GM21360 (cell line): ENCODE results near the gene SLC8A1.

Experiments used
- ATAC-seq: cut with Tn5 transposase; IDR thresholded peaks from one replicate; pipeline ENCODE4 v1.9.1; 2021; ENCODE audit warnings: mild to moderate bottlenecking, moderate library complexity; ENCODE audit not compliant: unreplicated experiment

Gene SLC8A1

DNA sequence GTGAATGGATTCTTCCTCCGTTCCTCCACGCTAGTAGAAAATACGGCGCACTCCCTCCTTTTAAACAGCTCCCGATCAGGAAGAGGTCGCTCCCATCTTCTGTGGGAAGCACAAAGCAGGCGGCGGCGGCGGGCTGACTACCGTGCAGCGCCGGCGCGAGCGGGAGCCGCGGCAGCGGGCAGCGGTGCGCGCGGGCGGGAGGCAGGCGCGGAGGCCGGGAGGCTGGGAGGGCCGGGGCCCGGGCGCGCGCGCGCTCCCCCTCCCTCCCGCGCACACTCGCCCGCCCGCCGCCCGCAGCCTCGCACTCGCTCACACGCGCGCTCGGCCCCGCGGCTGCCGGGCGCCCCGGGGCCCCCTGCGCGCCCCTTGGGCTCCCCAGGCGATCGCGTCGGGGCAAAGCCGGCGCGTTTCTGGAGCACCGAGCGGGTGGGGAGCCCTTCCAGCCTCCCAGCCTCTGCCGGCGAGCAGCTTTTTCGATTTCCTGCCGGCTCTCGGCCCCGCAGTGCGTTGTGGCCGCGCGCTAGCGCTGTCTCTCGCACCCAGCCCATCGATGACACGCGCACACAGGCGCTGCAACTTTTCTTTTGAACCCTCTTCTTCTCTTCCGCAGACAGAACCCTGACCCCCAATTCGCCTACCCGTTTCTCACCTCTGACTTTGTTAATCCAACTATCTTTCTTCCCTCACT is at the start of gene SLC8A1:
Gene SLC8A1 (minus strand): TSS at position 173 of the 688 bp plus-strand sequence.
- ATAC-seq: peak; percentile 44

DNA sequence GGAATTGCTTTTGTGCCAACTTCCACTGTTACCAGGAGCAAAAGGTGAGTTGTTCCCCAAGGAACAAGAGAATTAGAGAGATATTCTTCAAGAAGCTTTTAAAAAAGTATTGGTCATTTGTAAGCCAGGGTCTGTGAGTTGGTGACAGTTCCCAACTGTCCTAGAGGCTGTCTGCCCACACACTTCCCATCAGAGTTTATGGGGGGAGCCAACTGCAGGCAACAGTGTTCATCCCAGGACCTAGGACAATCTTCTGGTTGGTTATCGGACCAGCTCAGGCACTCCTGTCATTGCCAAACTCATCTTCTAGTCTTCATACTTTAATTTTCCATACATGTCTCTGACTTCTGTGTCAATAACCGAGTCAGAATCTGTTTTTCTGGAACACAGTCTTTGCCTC is 47.5 kb upstream of the SLC8A1 start:
- no peak for ATAC-seq

DNA sequence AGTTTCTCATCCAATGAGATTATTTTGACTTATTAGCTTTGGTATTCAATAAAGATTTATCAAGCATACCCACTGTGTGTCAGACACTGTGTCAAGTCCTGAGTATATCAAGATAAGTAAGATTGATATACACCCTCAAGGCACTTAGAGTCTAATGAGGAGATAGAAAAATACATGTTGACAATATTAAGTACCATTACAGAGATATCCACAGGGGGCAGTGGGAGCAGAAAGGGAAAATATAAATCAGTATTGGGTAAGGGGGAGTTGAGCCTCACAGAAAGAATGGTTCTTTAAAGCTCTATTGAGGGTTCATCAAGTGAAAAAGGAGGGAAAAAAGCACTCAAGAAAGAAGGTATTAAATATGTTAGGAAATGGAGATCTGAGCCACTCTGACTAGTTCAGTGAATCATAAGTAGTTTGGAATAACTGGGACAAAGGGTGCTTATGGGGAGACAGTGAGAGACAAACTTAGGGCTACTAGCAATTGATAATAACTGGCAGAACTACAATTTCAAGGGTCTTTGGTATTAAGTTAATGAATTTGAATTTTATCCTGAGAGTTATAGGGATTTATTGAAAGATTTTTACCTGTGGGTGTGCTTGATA is 45.5 kb upstream of the SLC8A1 start:
- ATAC-seq: no peak

DNA sequence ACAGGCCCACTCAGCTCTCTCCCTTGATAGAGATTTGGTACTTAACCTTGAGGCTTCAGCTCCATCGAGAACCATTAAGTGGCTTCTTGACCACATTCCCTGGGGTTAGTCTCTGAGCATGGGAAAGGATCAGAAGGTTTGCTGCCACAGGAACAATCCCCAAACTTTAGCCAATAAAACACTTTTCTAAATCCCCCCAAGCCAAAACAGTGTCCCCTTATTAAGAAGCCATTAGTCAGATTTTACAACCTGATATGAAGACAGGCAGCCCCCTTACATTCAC is 37.7 kb upstream of the SLC8A1 start:
- ATAC-seq: no peak

DNA sequence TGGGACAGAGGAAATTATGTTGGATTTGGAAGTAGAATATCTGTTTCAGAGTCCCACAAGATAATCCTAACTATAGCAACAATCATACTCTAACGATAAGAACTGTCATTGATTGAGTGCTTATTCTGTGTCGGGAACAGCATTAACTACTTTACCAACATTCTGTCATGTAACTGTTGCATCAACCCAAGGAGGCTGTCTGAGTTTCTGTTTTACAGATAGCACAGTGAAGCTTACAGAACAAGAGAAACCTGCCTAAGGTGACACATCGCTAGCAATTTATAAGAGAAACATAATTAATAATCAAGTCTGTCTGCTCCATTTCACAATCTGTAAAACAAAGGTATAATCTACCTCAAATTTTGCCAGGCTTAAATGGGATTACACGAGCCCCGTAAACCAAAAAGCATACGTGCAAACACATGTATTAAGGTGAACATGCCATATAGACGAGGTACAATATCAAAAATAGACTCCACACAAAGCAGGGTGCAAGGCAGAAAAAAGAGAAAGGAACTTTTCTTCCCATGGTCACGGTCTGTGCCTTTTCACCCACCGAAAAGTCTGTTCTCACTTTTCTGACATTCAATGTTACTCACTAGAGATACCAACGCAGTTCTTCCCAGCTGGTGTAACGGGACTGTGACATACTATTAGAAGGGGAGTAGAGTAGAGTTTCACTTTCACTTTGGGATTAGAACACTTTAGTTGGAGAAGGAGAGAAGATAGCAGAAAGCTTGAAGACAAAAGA is 37.2 kb upstream of the SLC8A1 start:
- ATAC-seq: peak; percentile 77

DNA sequence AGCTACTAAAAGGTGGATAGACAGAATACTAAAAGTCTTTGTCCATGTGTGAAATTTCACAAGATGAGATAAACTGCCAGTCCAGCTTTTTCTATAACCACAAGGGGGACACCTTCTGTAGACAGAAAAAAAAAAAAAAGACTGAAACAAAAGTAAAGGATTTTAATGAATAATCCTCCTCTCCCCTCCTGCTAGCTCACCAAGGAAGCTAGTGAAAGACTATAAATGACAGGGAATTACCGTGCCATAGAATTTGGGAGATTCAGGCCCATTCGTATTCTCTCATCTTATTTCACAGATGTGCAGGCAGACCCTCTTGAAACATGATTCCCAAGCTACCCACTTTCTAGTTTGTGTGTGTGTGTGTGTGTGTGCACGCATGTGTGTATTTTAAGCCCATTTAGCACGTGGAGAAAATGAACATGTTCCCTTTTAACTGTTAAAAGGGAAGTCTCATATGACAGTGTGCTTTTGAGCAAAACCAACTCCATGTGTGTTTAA is 36.3 kb upstream of the SLC8A1 start:
- ATAC-seq: no peak

DNA sequence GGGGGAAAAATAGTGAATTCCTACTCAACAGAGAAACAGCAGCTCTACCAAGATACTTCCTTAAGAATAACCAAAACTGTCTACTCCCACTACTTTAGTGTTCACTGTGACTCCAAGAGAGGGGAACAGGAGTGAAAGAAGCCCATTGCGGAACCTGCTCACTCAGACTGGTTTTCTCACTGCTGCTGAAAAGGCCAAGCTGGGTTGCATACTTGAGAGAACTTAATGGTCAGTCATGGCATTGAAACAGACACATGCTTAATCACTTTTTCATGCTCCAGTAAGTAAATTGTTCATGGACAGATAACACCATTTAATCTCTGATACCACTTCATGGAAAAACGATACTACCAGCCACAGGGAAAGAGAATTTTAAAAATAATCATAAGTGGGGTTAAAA is 35.7 kb upstream of the SLC8A1 start:
- no peak for ATAC-seq

DNA sequence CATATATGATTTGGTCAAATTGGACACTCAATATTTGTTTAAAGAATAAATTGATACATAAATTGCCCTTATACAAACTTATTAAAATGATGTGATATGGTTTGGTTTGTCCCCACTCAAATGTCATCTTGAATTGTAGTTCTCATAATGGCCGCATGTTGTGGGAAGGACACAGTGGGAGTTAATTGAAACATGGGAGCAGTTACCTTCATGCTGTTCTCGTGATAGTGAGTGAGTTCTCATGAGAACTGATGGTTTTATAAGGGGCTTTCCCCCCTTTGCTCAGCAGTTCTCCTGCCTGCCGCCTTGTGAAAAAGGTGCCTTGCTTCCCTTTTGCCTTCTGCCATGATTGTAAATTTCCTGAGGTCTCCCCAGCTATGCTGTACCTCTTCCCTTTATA is 34.0 kb upstream of the SLC8A1 start:
- no peak for ATAC-seq

DNA sequence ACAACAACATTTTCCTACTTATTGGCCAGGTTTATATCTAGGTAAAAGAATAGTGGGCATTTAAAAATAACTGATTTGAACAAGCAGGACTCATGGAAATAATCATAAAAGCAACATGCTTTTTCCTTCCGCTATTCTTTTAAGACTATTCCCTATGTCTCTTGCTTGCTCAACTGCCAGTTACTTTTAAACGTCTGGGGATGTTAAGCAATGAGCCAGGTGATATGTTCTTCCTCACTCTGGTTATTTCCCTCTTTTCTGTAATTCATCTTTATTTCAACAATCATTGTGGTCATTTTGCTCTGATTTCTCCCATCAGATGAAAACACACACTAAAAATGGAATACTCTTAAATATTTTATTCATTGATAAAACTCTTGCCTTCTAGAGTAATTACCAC is 33.4 kb upstream of the SLC8A1 start:
- ATAC-seq: no peak

DNA sequence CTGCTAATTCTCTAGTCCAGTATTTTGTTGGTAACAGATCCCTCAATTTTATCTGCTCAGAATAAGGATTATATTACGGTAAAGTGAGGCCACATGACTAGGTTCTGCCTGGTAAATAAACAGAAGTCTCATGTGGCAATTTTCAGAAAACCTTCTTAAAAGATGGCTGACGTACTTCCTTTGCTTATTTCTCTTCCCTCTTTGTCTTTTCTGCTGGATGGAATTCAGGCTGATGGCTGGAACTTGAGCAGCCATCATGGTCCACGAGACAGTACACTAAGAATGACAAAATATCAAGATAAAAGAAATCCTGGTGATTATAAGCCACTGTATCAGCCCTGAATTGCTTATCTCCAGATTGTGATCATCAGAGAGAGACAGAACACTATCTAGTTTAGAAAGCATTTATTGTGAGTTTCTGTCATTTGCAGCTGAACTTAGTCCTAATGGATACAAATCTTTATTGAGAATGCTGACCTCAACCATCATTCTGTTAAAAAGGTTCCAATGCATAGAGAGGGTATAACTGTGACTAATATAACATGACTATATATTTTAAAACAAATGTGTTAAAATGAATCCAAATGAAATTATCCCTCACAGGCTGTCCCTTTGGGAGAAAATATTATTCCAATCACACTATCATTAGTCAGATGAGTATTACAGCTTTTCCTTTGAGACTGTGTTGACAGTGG is 31.8 kb upstream of the SLC8A1 start:
- ATAC-seq: no peak

DNA sequence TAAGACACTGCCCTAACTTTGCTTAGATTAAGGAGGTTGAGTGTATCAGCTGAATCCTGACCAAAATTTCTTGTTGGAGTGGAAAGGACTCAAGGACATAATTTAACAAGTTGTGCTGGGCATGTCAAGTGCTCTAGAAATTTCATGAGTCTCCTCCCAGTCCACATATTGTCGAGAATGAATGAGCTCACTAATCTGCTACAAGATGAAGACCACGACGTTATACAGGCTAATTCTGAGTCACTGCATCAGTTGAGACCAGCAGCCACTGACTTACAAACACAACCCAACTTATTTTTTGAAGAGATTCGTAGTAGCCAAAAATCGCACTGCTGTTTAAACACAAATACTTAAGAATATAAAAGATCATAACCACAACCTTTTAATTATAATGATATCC is 28.7 kb upstream of the SLC8A1 start:
- ATAC-seq: no peak

DNA sequence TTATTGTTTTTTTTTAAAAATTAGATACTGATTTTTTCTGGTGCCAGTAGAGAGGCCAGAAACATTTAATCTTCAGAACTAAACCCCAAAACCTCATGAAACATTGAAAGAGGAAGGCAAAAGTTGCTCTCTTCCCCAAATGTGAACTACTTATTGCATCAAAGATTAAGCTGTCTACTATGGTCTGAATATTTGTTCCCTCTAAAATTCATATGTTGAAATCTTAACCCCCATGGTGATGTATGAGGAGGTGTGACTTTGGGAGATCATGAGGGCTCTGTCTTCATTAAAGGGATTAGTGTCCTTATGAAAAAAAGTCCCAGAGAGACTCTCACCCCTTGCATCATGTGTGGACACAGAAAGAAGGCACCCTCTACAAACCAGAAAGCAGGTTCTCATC is 28.2 kb upstream of the SLC8A1 start:
- ATAC-seq: no peak

DNA sequence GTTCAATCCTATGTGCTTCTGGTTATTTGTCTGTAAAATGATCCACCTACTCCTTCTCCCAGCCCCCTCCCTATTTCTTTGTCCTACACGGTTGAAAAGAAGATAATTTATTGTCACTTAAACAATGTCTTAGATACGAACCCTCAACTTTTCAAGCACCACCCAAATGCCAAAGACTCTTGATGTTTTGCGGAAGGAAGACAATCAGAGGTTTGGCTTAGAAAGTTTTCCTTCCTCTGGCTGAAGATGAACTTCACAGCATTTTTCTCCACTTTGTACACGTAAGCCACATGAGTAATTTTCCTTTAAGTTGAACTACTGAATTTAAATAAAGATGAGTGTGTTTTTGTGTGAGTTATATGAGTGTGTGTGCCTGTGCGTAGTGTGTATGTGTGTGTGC is 25.5 kb upstream of the SLC8A1 start:
- ATAC-seq: no peak

DNA sequence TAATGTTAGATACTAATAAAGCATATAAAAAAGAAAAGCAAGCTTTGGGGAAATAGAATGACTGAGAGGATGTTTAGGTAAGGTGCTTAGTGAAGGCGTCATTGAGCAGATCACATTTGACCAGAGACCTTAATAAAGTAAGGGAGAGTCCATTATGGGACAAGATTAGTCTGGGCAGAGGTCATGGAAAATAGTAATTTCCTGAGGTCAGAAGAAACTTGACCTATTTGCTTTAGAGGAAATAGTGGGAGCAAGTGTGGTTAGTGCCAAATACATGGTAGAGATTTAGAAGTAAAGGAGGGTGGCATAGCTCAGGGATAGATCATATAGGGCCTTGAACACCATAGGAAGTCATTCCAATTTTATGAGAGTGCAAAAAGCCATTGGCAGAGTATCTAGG is 24.5 kb upstream of the SLC8A1 start:
- no peak for ATAC-seq

DNA sequence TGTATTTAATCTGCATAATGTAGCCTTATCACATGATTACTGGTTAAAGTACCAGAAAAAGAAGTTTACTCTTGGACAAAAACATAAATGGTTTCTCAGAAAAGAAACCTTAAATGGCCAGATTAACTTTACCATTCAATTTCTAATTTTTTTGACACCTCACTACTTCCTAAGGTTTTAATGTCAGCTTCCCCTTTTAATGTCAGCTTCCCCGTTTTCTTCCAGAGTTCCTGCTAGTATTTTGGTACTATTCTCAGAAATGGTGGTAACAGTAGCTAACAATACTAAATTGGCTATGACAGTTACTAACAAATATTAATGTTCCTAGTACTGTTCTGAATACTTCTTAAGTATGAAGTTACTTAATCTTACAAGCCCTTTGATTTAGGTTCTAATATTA is 22.4 kb upstream of the SLC8A1 start:
- no peak for ATAC-seq

DNA sequence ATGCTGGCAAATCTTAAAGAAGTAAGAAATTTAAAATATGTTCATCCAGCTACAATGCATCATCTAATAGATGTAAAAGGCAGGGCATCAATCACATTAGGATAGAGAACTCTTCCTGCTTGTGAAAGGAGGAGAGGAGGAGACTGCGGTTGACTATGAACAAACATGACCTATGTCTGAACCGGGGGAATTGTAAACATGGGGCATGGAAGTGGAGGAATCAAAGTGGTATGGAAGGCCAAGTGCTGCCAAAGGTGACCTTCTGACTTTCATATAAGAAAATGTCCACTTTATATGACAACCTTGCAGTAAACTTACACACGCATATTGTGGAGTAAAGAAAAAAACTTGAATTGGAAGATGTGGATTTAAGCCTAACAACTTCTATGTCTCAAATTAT is 20.0 kb upstream of the SLC8A1 start:
- ATAC-seq: no peak

DNA sequence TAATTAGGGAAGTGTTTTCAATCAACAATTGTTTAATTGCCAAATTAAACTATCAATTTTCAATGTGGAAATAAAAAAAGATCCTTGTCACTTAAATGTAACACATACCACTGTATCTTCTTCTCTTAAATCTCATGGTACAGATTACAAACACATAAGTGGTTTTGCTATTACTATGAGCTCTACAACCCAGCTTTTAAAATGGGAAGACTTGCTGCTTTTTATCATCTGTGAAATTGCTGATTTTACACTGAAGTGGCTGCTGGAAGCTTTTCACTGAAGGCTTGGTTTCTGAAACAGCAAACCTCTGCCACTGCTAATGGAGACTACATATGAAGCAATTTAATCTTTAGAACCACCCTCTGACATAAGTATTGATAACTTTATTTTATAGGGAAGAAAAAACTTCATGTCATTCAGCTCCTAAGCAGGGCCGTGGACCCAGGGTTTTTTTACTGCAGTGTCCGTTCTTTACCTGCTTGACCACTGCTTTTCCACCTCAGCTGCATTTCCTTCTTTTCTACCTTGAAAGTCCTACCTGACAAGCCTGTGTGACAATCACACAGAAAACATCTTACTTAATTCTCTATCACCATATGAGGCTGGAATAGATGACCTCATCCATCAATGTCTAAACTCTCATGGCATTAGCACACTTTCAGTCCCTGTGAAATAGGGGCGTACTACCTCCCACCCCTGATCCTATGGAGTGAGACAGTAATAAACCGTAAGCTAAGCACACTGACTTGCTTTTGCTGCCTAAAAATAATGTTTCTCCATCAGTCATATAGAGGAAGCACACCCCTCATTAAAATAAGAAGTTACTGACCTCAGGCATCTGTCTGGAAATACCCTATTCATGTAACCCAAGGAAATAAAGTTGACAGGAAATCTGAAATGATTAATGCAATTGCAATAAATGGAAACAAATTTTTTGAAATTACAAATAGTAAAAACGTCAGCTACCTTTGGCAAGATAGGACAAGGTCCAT is 19.2 kb upstream of the SLC8A1 start:
- ATAC-seq: no peak

DNA sequence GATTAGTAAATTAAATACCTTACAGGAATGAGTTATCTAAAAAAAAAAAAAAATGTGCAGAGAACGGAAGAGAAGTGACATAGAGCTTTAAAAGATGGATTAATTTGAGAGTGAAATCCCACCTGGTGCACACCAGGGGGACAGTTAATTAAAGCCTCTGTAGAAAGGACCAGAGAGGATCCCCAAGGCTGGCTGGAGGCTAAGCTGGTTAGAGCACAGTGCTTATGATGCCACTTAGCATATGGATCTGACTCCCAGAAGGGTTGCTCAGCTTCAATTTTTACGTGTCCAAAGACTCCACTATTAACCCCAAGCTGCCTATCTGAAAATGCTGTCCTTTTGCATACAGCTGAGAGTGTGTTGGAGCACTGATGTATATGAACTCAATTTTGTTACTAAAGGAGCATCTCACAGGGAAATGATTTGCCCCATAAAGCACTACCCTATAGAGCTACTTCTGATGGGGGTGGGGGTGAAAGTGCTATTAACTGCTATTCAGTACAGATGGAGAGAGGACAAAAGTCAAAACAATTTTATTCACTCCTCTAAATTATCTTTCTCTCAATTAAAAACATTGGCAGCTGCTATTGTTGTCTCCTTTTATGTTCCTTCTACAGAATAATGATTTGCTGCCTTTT is 15.2 kb upstream of the SLC8A1 start:
- ATAC-seq: no peak

DNA sequence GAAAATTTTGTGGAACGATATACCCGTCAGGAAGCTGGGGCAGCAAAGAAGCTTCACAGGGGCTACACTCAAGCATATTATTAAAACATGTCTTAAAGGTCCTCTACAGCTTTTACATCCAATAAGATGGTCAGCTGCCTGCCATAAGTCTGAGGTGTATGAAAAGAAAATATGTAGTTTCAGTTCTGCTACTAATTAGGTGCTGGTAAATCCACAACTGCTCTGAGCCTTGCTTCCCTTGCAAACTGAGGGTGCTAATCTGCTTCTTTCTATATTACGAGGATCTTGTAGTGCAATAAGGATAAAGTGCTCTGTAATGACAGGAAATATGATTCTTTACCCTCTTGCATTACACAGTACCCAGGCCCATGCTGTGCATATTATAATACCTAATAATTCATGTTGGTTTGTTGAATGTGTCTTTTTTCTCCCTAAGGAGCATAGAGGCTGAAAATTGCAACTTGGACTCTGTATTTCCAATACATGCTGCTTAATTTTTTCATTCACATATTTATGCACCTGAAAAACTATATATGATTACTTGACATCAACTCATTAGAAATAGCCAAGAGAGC is 14.5 kb upstream of the SLC8A1 start:
- no peak for ATAC-seq

DNA sequence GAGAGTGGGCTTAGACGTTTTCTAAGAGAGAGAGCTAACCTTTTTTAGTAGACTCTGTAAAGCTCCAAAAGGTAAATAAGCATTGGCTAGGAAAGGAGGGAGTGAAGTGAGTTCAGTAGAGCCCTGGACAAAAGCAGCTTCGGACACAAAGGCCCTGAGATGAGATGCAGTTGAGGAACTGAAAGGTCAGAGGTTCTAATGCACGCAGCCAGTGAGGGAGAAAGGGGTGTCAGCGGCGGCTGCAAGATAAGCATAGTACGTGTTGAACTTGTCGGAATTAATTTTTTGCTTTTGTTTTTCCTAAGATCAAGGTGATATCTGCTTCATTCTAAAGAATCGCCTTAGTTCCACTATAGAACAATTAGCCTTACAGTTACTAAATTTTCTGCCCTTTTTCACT is 11.2 kb upstream of the SLC8A1 start:
- ATAC-seq: no peak
